ENCODE results near the gene AGAP1. TPM values are rescaled to one million over a fixed set of nuclear protein-coding genes. Genes with fewer than 3 reads are reported as not detected.

Gene AGAP1
- total RNA-seq, 4 donors from 2014 or later = 23.4 to 46.5 (median 29.3) TPM

DNA sequence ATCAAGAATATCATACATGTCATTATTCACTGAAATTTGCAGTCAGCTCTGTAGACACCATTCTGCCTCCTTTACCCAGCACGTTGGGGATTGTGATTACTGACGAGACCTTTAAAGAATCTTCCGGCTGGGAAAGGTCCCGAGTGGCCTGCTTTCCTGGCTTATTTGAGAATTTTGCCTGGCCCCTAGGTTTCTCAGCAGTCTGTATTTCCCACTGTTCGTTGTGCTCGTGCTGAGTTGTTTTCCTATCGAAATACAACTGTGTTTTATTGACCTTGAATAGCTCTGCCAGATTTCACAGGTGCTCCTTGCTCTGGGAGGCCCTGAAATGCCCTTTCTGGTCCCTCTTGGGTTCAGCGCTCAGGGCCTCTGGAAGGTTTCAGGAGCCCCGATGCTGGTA, 94.9 kb downstream of the AGAP1 start:
- intact Hi-C loops (cut with DNase I) = no loop called here
- H3K27me3 ChIP-seq = no peaks in the 10 kb centered on the region
- no peaks in the 10 kb centered on the region for H3K9me3 ChIP-seq
- 65 to 69% methylated on average over 9 of the region's 9 CpGs for WGBS, 2 donors
- TF ChIP-seq, protein P1, sequence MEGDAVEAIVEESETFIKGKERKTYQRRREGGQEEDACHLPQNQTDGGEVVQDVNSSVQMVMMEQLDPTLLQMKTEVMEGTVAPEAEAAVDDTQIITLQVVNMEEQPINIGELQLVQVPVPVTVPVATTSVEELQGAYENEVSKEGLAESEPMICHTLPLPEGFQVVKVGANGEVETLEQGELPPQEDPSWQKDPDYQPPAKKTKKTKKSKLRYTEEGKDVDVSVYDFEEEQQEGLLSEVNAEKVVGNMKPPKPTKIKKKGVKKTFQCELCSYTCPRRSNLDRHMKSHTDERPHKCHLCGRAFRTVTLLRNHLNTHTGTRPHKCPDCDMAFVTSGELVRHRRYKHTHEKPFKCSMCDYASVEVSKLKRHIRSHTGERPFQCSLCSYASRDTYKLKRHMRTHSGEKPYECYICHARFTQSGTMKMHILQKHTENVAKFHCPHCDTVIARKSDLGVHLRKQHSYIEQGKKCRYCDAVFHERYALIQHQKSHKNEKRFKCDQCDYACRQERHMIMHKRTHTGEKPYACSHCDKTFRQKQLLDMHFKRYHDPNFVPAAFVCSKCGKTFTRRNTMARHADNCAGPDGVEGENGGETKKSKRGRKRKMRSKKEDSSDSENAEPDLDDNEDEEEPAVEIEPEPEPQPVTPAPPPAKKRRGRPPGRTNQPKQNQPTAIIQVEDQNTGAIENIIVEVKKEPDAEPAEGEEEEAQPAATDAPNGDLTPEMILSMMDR (IDR thresholded peaks at IDR 0.05) = no peak
- no peak for TF ChIP-seq POLR2A (IDR thresholded peaks at IDR 0.05)
- DNase-seq = no peak
- no peak overlapping the region for H3K27ac ChIP-seq
- no peaks in the 10 kb centered on the region for H3K36me3 ChIP-seq
- H3K4me1 ChIP-seq = no peaks in the 10 kb centered on the region
- no peak overlapping the region for H3K4me3 ChIP-seq (replicated peaks in 1 of 3)

DNA sequence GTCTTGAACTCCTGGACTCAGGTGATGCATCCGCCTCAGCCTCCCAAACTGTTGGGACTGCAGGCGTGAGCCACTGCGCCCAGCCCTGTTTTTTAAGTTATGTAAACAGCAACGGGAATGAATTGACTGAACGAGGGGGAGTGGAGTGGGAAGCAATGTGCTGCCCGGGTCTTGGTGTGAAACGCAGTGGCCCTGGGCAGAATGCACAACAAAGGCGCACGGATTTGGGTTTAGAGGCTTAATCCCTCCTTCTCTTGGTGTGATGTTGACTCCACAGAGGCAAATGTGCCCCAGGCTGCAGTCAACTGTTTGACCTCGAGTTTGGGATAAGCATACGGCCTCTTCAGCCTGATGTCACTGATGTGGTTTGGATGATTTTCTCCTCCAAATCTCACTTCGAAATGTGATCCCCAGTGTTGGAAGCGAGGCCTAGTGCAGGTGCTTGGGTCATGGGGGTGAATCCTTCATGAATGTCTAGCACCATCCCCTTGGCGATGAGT, 97.4 kb downstream of the AGAP1 start:
- no peaks in the 10 kb centered on the region for H3K27me3 ChIP-seq
- intact Hi-C loops (cut with DNase I) = loop anchor here (5.0 kb wide), 1 partner anchor 454 kb away; no protein-coding TSS in a partner anchor
- no peaks in the 10 kb centered on the region for H3K4me1 ChIP-seq
- WGBS, 2 donors = 91 to 96% methylated on average over 14 of the region's 14 CpGs
- DNase-seq = no peak
- H3K4me3 ChIP-seq (replicated peaks in 1 of 3) = no peak overlapping the region
- H3K9me3 ChIP-seq = no peaks in the 10 kb centered on the region
- TF ChIP-seq, protein P1 (IDR thresholded peaks at IDR 0.05) = no peak
- no peak for TF ChIP-seq POLR2A (IDR thresholded peaks at IDR 0.05)
- H3K27ac ChIP-seq = no peak overlapping the region
- H3K36me3 ChIP-seq = no peaks in the 10 kb centered on the region

DNA sequence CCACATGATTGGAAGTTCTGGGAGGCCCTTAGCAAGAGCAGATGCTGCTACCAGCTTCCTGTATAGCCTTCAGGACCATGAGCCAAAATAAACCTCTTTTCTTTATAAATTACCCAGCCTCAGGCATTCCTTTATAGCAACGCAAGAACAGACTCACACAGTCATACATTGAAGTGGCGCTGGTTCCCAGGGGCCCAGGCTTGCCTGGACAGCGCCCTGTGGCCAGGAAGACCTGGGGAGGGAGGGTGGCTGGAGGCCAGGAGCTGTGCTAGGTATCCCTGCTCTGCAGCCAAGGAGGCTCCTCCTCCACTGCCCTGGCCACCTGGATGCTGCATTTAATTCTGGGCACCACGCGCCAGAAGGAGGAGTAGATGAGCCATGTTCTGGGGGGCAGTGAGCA, 98.1 kb downstream of the AGAP1 start:
- WGBS, 2 donors = 88 to 91% methylated on average over 5 of the region's 5 CpGs
- H3K27ac ChIP-seq = no peak overlapping the region
- TF ChIP-seq, protein P1 (IDR thresholded peaks at IDR 0.05) = no peak
- TF ChIP-seq POLR2A (IDR thresholded peaks at IDR 0.05) = no peak
- H3K36me3 ChIP-seq = no peaks in the 10 kb centered on the region
- intact Hi-C loops (cut with DNase I) = loop anchor here (5.0 kb wide), 1 partner anchor 455 kb away; no protein-coding TSS in a partner anchor
- no peaks in the 10 kb centered on the region for H3K9me3 ChIP-seq
- H3K4me3 ChIP-seq (replicated peaks in 1 of 3) = no peak overlapping the region
- no peaks in the 10 kb centered on the region for H3K4me1 ChIP-seq
- H3K27me3 ChIP-seq = no peaks in the 10 kb centered on the region
- no peak for DNase-seq

DNA sequence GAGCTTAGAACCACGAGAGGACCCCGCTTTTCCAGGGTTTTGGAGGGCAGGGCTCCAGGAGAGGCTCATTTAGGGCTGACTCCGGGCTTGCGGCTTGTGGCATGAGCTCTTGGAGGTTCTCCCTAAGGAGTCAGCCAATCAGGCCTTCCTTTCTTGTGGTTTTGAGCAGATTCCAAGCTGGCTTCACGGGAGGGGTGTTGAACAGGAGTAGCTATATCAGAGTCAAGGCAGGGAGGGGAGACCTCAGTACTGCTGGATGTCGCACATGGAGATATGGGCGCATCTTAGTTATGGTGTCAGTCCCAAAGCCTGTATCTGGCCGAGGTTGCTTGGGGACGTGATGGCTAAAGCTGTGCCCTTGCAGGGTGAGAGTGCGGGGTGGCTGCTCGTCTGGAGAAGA, 98.6 kb downstream of the AGAP1 start:
- no peak for DNase-seq
- Histone ChIP-seq H3K4me1 (no peaks in the 10 kb centered on the region), H3K27me3 (no peaks in the 10 kb centered on the region), H3K27ac (no peak overlapping the region), H3K4me3 (replicated peaks in 1 of 3) (no peak overlapping the region), H3K36me3 (no peaks in the 10 kb centered on the region), H3K9me3 (no peaks in the 10 kb centered on the region)
- TF ChIP-seq, protein P1 (IDR thresholded peaks at IDR 0.05) = no peak
- TF ChIP-seq POLR2A (IDR thresholded peaks at IDR 0.05) = no peak
- intact Hi-C loops (cut with DNase I) = loop anchor here (5.0 kb wide), 1 partner anchor 455 kb away; no protein-coding TSS in a partner anchor
- WGBS, 2 donors = 83 to 89% methylated on average over 11 of the region's 11 CpGs

DNA sequence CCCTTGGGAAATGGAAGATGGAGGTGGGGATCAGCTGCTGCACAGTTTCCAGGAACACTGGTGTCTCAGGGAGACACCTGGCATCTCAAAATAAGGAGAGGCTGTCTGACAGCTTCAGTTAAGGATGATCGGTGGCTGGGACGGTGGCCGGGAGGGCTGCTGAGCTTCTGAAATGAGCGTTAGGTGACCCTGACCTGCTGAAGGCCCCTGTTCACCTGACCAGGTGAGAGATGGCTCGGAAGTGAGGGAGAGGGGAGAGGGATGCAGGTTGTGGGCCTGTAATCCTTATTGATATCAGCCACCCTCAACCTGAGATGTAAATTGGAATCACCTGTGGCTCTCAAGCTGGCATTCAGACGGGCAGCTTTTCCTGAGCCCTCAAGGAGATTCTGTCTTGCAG, 99.0 kb downstream of the AGAP1 start:
- H3K27ac ChIP-seq = no peak overlapping the region
- no peaks in the 10 kb centered on the region for H3K36me3 ChIP-seq
- H3K27me3 ChIP-seq = no peaks in the 10 kb centered on the region
- TF ChIP-seq, protein P1 (IDR thresholded peaks at IDR 0.05) = no peak
- no peak for TF ChIP-seq POLR2A (IDR thresholded peaks at IDR 0.05)
- H3K9me3 ChIP-seq = no peaks in the 10 kb centered on the region
- DNase-seq = no peak
- H3K4me3 ChIP-seq (replicated peaks in 1 of 3) = no peak overlapping the region
- H3K4me1 ChIP-seq = no peaks in the 10 kb centered on the region
- WGBS, 2 donors = 85 to 88% methylated on average over 6 of the region's 6 CpGs
- intact Hi-C loops (cut with DNase I) = loop anchor here (5.0 kb wide), 1 partner anchor 456 kb away; no protein-coding TSS in a partner anchor

Data from thyroid gland (tissue), 4 donors.